NCI-H2107 treated with DMSO at 0.1 percent for 48 hours (cell line): ENCODE results near the gene HEATR5A.
A peak's percentile ranks its signal among the peaks of the same experiment; 100 is the strongest.
"Not testable (repeated sequence)": the region's sequence is repeated elsewhere in the genome, so short reads cannot be mapped to it uniquely, and the experiment has no call there.

Source experiments
- DNase-seq: peaks from one replicate; lab custom pipeline; 2025; ENCODE audit not compliant: unreplicated experiment; lab: John Stamatoyannopoulos, UW

The HEATR5A gene

DNA sequence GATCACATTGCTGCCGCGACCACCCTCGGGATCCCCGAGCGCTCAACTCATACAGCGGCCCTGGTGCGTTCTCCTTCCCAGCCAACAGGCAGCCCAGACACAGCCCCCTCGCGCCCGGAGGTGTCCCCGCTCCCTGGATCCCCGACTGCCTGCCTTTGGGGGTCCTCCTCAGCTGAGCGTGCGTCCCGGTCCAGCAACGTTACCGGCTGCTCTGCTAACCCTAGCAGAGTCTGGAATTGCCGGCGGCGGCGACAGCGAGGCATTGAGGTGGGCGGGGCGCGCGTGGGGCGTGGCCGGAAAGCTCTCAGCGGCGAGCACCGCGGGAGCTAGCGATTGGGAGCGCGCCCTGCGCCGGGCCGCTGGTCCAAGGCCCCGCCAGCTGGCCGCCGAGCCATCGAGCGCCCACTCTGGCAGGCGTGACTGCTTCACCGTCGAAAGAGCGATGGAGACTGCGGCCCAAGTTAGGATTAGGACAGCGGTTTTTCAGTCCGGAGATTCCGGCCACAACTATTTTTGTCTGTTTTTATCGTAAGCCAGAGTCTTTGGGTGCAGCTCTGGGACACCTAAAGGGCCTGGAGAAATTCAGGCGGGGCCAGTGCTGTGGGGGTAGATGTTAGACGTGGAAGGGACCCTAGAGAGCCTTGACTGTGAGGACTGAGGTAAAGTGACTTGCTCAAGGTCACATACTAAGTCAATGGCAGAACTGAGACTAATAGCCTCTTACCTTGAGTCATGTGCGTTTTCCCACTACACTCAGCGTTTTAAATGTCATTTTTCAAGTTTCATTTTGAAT is at the start of gene HEATR5A:
Gene HEATR5A (minus strand): TSS at position 232 of the 793 bp plus-strand sequence. CDS start 17,575 bp downstream, outside the sequence.
- peak; percentile 72 for DNase-seq

DNA sequence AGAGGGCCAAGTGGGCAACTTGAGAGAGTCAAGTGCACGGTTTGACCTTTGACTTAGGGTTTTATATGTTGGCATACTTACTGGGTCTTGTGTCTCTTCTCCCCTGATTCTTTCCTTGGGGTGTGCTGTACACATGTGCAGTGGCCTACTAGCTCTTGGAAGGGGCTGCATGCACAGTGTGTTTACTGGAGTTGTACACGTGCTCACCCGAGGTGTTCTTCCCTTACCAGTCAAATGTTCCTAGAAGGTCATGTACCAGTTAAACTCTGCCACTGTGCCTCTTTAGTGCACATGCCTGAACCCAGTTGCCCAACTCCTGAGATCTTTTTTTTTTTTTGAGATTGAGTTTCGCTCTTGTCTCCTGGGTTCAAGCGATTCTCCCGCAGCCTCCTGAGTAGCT is 46.2 kb upstream of the HEATR5A start:
- no peak for DNase-seq

DNA sequence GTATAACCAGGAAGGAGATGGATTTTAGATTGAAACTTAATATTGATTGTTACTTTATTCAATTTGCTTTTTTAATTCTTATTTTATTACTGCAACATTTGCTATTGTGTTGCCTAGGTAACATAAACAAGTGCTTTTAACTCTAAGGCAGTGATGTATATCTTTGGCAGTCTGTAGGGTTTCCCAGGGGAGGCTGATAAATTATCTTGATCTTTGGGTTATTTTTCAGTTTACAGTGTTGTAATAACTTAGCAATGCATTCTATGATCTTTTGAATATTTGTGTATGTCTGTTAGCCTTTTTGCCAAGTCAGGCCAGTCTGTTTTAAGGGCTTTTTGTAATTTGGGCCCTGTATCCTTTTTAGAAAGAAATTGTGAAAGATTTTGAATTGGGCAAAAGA is 44.8 kb upstream of the HEATR5A start:
- DNase-seq, result no peak

DNA sequence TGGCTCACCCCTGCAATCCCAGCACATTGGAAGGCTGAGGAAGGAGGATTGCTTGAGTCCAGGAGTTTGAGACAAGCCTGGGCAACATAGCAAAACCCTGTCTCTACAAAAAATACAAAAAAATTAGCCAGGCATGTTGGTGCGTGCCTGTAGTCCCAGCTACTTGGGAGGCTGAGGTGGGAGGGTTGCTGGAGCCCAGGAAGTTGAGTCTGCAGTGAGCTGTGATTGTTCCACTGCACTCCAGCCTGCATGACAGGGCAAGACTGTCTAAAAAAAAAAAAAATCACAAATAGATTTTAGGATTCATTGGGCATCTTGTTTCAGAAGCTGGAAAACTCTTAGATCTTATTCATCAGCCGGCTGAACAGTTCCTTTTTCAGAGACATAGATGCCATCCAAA is 42.1 kb upstream of the HEATR5A start:
- not testable (repeated sequence) for DNase-seq

DNA sequence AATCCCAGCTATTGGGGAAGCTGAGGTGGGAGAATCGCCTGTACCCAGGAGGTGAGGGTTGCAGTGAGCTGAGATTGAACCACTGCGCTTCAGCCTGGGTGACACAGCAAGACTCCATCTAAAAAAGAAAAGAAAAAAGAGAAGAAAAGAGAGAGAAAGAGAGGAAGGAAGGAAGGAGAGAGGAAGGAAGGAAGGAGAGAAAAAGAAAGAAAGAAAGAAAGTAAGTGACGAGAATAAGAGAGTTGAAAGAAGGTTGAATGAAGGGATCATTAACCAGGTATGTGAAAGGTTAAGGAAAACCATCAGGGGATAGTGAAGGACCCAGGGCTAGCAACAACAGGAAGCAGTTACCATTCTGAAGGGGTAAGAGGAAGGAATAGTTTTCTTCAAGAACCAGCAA is 41.2 kb upstream of the HEATR5A start:
- no peak for DNase-seq

DNA sequence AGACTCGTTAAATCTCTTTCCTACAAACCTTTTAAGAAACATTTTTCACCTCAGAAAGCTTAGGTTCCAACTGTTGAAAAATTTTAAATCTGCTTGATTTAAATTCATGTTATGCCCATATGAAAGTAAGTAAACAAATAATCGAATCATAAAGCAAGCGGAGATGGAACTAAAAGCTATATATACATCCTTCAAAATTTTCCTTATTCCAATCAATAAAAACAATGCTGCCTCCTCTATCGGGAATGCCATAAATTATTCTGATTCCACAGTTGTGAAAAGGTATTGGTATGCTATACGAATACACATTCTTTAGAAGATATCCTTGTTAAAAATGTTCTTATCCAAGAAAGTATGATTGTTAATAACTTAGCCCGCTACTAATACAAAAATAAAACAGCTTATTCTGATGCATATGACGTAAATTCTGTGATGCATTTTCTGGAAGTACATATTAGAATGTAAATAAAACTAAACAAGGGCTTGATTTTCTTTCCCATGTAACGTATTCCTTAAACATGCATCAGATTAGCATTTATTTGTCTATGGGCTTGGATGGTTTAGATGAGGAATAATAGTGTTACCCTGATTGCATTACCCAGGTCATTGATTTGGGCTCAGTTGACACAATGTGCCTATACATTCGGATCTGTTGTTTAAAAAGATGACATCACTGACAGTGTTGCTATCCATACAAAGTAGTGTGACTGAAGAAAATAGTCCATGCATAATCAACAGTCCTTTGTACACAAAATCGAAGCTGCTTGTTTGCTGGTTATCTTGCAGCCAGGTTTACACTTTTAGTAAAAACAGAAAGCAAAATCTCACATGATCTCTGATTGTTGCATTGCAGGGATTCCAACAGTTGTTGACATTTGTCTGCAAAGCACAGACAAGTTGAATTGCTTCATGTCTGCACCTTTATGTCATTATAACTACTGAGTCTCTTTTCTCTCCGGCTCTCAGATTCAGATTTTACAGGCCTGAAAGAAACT is 37.6 kb upstream of the HEATR5A start:
- peak; percentile 47 for DNase-seq

- peak; percentile 92 for DNase-seq
Observed at GRCh38 chr14:31456841-31457664, 36.7 kb upstream of the HEATR5A start, which contains the start of gene DTD2. Gene DTD2 (minus strand): TSS chr14:31457506. CDS start chr14:31457393, 113 bp downstream.

- DNase-seq, result peak; percentile 51
Observed at GRCh38 chr14:31449971-31450610, 29.7 kb upstream of the HEATR5A start.

GRCh38 chr14:31449136-31449535 is 28.8 kb upstream of the HEATR5A start:
- no peak for DNase-seq

DNA sequence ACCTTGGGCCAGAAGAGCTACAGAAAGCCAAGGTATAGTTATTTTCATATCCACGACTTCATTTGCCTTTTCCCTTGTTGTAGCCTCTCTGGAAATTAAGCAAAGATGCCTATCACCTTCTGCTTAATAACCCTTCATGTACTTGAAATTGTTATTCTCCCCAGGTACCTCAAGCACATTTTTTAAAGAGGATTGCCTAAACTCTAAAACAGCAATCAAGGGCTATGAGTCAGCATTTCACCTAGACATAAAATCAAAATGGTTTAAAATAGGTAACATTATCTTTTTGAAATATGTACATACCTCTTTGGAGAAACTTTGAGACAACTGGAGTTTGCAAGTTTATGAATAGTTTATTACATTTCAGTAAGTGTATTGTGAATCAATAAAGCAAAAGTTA is 25.4 kb upstream of the HEATR5A start:
- no peak for DNase-seq

- DNase-seq, result no peak
Observed at GRCh38 chr14:31442284-31442683, 21.9 kb upstream of the HEATR5A start.

DNA sequence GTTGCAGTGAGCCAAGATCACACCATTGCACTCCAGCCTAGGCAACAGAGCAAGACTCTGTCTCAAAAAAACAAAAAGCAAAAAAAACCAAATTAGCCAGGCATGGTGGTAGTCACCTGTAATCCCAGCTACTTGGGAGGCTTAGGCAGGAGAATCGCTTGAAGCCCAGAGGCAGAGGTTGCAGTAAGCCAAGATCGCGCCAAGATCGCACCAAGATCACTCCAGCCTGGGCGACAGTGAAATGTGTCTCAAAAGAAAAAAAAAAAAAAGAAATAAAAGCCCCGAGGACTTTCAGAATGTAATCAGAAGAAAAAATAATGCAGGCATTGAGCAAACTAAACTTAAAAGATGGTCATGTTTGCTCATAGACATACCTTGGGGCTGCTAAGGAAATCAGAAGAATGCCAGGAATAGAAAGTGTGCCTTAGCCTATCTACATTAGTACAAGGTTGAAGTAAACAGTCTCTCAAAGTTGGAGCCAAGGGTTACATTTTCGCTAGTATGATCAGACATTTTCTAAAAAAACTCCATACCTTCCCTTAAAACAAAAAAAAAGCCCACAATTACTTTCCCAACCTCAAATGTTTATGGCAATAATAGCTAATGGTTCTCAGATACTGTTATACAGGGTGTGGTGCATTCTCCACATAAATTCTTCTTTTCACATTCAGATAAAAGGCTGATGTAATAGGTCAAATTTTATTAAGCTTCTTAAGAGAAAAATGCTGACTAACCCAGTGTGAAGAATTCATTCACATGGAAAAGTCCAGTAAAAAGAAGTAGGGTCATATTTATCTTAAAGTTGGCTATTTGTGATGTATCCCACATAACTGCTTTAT is 21.1 kb upstream of the HEATR5A start:
- DNase-seq, result no peak

DNA sequence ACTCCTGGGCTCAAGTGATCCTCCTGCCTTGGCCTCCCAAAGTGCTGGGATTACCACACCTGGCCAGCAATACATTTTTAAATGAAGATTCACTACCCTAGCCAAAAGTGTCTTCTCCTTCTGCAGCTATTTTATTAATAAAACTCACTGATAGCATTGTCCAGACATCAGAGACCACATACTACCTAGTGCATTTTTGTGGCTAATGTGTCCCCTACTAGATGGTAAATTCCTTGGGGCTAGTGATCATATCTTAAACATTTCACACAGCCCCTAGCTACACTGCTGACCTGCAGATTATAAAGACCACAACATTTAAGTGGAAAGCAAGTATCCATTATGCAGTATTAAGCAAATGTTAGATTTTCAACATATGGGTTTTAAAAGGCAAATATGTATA is 19.9 kb upstream of the HEATR5A start:
- no peak for DNase-seq

GRCh38 chr14:31439561-31439960 is 19.2 kb upstream of the HEATR5A start:
- no peak for DNase-seq

- DNase-seq, result not testable (repeated sequence)
Observed at GRCh38 chr14:31437045-31437691, 16.8 kb upstream of the HEATR5A start.

- no peak for DNase-seq
Observed at GRCh38 chr14:31435276-31435675, 14.9 kb upstream of the HEATR5A start.

DNA sequence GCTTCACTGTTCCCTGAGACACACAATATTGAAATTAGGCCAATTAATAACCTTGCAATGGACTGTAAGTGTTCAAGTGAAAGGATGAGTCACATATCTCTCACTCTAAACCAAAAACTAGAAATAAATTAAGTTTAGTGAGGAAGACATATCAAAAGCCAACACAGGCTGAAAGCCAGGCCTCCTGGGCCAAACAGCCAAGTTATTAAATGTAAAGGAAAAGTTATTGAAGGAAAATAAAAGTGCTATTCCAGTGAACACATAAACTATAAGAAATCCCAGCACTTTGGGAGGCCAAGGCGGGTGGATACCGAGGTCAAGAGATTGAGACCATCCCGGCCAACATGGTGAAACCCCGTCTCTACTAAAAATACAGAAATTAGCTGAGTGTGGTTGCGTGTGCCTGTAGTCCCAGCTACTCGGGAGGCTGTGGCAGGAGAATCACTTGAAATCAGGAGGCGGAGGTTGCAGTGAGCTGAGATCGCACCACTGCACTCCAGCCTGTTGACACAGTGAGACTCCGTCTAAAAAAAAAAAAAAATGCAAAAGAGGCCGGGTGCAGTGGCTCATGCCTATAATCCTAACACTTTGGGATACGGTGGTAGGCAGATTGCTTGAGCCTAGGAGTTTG is 10.4 kb upstream of the HEATR5A start:
- DNase-seq, result no peak

GRCh38 chr14:31429791-31430190 is 9.4 kb upstream of the HEATR5A start:
- DNase-seq, result no peak
